Measurements from ENCODE around the gene CLCN7.
"Not testable (repeated sequence)": the region's sequence is repeated elsewhere in the genome, so short reads cannot be mapped to it uniquely, and the experiment has no call there.

CLCN7 gene

GRCh38 chr16:1487395-1488053 lies 12.7 kb upstream of the CLCN7 start:
- no peak for DNase-seq

GRCh38 chr16:1486551-1487390 lies 11.9 kb upstream of the CLCN7 start:
- DNase-seq: no peak

- DNase-seq: no peak
Observed at GRCh38 chr16:1485847-1486496, 11.1 kb upstream of the CLCN7 start.

- DNase-seq: no peak
Observed at GRCh38 chr16:1481906-1482835, 7.3 kb upstream of the CLCN7 start.

GRCh38 chr16:1478937-1479336 lies 4.1 kb upstream of the CLCN7 start:
- not testable (repeated sequence) for DNase-seq

GRCh38 chr16:1477033-1477432 lies 2.2 kb upstream of the CLCN7 start:
- no peak for DNase-seq

- no peak for DNase-seq
Observed at GRCh38 chr16:1475552-1476114, 805 bp upstream of the CLCN7 start.

GRCh38 chr16:1474082-1474795 lies 589 bp downstream of the CLCN7 start:
- DNase-seq: no peak

GRCh38 chr16:1472974-1473373 lies 1.9 kb downstream of the CLCN7 start:
- DNase-seq: no peak

GRCh38 chr16:1471569-1472194 lies 3.1 kb downstream of the CLCN7 start:
- DNase-seq: no peak

- DNase-seq: no peak
Observed at GRCh38 chr16:1470481-1471251, 4.2 kb downstream of the CLCN7 start.

- no peak for DNase-seq
Observed at GRCh38 chr16:1469693-1470201, 5.1 kb downstream of the CLCN7 start.

- not testable (repeated sequence) for DNase-seq
Observed at GRCh38 chr16:1469141-1469540, 5.7 kb downstream of the CLCN7 start.

- DNase-seq: no peak
Observed at GRCh38 chr16:1468426-1468810, 6.4 kb downstream of the CLCN7 start.

- no peak for DNase-seq
Observed at GRCh38 chr16:1466968-1467521, 7.8 kb downstream of the CLCN7 start.

- DNase-seq: peak in 1 of 5 donors; percentile 5
Observed at GRCh38 chr16:1466054-1466453, 8.8 kb downstream of the CLCN7 start.

- DNase-seq: peak in 1 of 5 donors; percentile 10
Observed at GRCh38 chr16:1465567-1465915, 9.3 kb downstream of the CLCN7 start.

GRCh38 chr16:1464894-1465566 lies 9.8 kb downstream of the CLCN7 start:
- DNase-seq: peak in 1 of 5 donors; percentile 7

All from T-helper 1 cell (primary cell).